Thoracic aorta endothelial cell (primary cell): ENCODE results near the gene WDR35. TPM values are rescaled to one million over a fixed set of nuclear protein-coding genes. Genes with fewer than 3 reads are reported as not detected.

Source experiments
- total RNA-seq: library from RNA; depleted of rRNA; stranded (reverse); fragments of >200 nt; gene quantifications from 2 replicates; pipeline ENCODE4 v1.2.3, GENCODE V29; 2012

WDR35 gene
- 21.6 and 25.1 TPM in 2 replicates for total RNA-seq

GRCh38 chr2:19989667-19990415 lies at the start of gene WDR35:
Gene WDR35 (minus strand): TSS chr2:19990105. CDS start chr2:19990015, 90 bp downstream.

GRCh38 chr2:20012282-20013125 lies 22.6 kb upstream of the WDR35 start, which contains the start of gene MATN3:
Gene MATN3 (minus strand): TSS chr2:20012668. CDS start chr2:20012631, 37 bp downstream.

GRCh38 chr2:19901442-19902215 lies 88.3 kb downstream of the WDR35 start, which contains the start of gene TTC32:
Gene TTC32 (minus strand): TSS chr2:19901983. CDS start chr2:19901854, 129 bp downstream.

Other genes starting within 250 kb of the WDR35 start
- gene TTC32, start 88.1 kb downstream of the WDR35 start, total RNA-seq, result 10.1 and 12.2 TPM in 2 replicates
- 2.3 and 3.5 TPM in 2 replicates for gene MATN3, start 22.6 kb upstream of the WDR35 start, total RNA-seq
- 96.1 and 111 TPM in 2 replicates for gene LAPTM4A, start 61.5 kb upstream of the WDR35 start, total RNA-seq
- 1.6 and 2.4 TPM in 2 replicates for gene SDC1, start 235.0 kb upstream of the WDR35 start, total RNA-seq